HCT116 (cell line): Measurements from ENCODE around the gene KIFAP3.

Experiments
- EZH2phosphoT487 ChIP-seq: fragments of 200-600 bp; IDR thresholded peaks from 2 replicates; pipeline ENCODE4 v1.6.1; 2018; ENCODE audit warnings: antibody characterized with exemption, borderline replicate concordance
- POLR2A ChIP-seq: IDR thresholded peaks from 2 replicates; pipeline ENCODE4 v1.7.0; 2011; ENCODE audit warnings: borderline replicate concordance; ENCODE audit not compliant: insufficient read depth, insufficient read length; ENCODE audit errors: extremely low read depth
- RAD21 ChIP-seq: IDR thresholded peaks from 2 replicates; pipeline ENCODE4 v1.6.1; 2012; ENCODE audit warnings: low read depth, mild to moderate bottlenecking
- TF ChIP-seq, protein P1 (sequence below), 3 experiments: fragments of 200-600 bp in 1 of 3; sonication (generic) in 1 of 3; IDR thresholded peaks in 2 of 3; conservative IDR thresholded peaks in 1 of 3; 2 replicates each; pipeline ENCODE4 v1.5.1; 2012 to 2017; ENCODE audit warnings: low read depth in 2 of 3, low read length in 2 of 3, antibody characterized with exemption in 1 of 3, borderline replicate concordance in 1 of 3, control low read depth in 1 of 3, mild to moderate bottlenecking in 1 of 3, mixed read lengths in 1 of 3, mixed run types in 1 of 3, moderate library complexity in 1 of 3; ENCODE audit not compliant: insufficient read depth in 1 of 3

DNA sequence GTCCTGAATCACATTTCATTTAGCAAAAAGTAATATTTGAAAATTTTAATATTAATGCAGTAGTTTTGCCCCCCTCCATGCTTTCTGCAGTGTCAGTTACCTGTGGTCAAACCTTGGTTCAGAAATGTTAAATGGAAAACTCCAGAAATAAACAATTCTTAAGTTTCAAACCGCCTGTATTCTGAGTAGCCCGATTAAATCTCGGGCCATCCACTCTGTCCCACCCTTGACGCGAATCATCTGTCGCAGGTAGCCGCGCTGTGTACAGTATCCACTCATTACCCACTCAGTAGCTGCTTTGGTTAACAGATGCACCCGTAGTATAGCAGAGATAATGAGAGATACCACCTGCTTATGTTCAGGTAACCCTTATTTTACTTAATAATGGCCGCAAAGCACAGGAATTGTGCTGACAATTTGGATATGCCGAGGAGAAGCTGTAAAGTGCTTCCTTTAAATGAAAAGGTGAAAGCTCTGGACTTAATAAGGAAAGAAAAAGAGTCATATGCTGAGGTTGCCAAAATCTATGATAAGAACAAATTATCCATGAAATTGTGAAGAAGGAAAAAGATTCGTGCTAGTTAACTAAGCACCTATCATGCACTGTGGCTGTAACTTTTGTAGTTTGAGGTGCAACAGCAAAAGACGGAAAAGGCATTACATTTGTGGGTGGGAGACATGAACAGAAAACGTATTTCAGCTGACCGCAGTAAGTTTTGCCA lies 179.9 kb downstream of the KIFAP3 start:
- TF ChIP-seq POLR2A (no peak), RAD21 (no peak), EZH2phosphoT487 (no peak)
- TF ChIP-seq, protein P1, sequence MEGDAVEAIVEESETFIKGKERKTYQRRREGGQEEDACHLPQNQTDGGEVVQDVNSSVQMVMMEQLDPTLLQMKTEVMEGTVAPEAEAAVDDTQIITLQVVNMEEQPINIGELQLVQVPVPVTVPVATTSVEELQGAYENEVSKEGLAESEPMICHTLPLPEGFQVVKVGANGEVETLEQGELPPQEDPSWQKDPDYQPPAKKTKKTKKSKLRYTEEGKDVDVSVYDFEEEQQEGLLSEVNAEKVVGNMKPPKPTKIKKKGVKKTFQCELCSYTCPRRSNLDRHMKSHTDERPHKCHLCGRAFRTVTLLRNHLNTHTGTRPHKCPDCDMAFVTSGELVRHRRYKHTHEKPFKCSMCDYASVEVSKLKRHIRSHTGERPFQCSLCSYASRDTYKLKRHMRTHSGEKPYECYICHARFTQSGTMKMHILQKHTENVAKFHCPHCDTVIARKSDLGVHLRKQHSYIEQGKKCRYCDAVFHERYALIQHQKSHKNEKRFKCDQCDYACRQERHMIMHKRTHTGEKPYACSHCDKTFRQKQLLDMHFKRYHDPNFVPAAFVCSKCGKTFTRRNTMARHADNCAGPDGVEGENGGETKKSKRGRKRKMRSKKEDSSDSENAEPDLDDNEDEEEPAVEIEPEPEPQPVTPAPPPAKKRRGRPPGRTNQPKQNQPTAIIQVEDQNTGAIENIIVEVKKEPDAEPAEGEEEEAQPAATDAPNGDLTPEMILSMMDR (IDR thresholded peaks at IDR 0.05 in 2 of 3, conservative IDR thresholded peaks at IDR 0.05 in 1 of 3; ENCODE audit: borderline replicate concordance in 1 of 3, insufficient read depth in 1 of 3, low read depth in 2 of 3, low read length in 2 of 3): no peak
